ENCODE measurements around the gene KCTD20.
A peak's percentile ranks its signal among the peaks of the same experiment; 100 is the strongest.

Gene KCTD20

DNA sequence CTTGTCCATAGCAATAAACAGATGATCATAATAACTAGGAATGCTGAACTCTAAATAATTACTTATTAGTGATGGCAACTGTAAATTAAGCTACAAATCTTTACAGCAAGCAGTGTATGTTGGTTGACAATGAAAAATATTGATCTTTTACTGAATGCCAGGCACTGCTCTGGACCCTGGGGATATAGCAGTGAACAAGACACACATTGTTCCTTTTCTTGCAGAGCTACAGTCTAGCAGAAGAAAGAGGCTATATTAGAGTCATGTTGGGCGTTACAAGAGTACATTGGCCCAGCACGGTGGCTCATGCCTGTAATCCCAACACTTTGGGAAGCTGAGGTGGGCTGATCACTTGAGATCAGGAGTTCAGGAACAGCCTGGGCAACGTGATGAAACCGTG, 11.6 kb upstream of the KCTD20 start:
- TF ChIP-seq, protein P1, sequence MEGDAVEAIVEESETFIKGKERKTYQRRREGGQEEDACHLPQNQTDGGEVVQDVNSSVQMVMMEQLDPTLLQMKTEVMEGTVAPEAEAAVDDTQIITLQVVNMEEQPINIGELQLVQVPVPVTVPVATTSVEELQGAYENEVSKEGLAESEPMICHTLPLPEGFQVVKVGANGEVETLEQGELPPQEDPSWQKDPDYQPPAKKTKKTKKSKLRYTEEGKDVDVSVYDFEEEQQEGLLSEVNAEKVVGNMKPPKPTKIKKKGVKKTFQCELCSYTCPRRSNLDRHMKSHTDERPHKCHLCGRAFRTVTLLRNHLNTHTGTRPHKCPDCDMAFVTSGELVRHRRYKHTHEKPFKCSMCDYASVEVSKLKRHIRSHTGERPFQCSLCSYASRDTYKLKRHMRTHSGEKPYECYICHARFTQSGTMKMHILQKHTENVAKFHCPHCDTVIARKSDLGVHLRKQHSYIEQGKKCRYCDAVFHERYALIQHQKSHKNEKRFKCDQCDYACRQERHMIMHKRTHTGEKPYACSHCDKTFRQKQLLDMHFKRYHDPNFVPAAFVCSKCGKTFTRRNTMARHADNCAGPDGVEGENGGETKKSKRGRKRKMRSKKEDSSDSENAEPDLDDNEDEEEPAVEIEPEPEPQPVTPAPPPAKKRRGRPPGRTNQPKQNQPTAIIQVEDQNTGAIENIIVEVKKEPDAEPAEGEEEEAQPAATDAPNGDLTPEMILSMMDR (IDR thresholded peaks at IDR 0.05; ENCODE audit: low read depth, low read length, missing control alignments), result no peak
- H3K4me3 ChIP-seq (replicated peaks; ENCODE audit: low read depth, low read length), result no peak overlapping the region

DNA sequence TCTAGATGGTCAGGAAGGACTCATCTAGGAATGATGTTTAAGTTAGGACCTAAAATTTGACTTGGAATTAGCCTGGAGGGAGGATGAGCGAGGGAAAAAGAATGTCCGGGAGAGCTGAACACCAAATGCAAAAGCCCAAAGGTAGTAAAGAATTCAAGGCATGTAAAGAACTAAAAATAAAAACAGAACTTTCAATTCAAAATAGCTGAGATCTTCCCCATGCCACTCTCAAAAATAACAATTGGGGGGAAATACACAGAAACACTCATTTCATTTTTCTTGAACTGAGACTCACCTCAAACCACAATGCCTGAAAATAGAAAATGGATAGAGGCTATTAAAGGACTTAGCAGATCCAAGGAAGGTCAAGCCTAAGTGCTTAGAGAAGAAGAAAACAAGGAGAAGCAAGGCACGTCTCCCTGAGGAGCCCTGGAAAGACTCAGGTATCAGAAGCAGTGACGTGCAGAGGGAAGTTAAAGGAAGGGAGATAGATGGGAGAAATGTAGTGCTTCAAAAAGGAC, 10.6 kb upstream of the KCTD20 start:
- TF ChIP-seq, protein P1 (IDR thresholded peaks at IDR 0.05; ENCODE audit: low read depth, low read length, missing control alignments), result no peak
- no peak for DNase-seq (ENCODE audit: extremely low read depth, low read depth)

More for the DNA sequence above, 11.6 kb upstream of the KCTD20 start:
- no peak for DNase-seq (ENCODE audit: extremely low read depth, low read depth)

DNA sequence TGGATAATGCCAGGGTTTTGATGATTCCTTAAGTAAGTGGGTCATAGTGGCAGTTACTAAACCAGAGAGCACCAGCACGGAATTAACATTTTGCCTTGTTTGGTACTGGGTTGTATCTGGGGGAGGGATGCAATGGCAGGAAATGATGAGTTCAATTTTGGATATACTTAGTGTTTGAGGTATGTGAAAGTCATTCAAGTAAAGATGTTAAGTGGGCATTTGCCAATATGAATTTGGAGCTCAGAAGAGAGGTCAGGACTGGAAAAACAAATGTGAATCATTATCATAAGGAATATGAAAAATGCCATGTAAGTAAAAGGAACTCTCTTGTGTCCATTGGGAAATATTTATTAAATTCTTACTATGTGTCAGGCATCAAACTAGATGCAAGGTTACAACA, 6.3 kb upstream of the KCTD20 start:
- no peak overlapping the region for H3K4me3 ChIP-seq (replicated peaks; ENCODE audit: low read depth, low read length)
- DNase-seq (ENCODE audit: extremely low read depth, low read depth), result no peak
- TF ChIP-seq, protein P1 (IDR thresholded peaks at IDR 0.05; ENCODE audit: low read depth, low read length, missing control alignments), result no peak

More for the DNA sequence above, 10.6 kb upstream of the KCTD20 start:
- H3K4me3 ChIP-seq (replicated peaks; ENCODE audit: low read depth, low read length), result no peak overlapping the region

DNA sequence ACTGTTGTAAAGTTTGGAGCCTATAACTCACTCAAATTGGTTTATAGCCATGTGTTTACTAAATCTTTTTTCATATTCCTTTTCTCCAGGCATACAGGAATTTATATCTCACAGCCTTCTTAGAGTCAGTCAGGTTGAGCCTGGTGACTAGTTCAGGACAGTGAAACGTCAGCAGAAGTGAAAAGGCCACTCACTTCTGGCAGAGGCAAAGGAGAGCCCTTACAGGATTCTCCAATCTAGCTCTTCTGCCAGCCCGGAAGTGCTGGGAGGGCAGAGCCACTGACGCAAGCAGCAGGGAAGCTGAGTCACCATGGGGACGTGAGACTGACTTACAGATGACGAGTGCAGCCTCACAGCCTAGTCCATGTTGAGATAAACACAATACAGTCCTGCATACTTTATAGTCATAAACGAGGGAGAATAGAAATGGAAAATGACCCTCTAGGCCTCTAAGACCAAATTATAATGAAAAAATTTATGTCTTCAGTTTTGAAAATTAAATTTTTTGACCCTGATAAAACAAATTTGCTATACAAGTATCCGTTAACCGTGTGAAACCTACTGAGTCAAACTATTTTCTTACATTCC, 1.4 kb upstream of the KCTD20 start:
- no peak overlapping the region for H3K4me3 ChIP-seq (replicated peaks; ENCODE audit: low read depth, low read length)
- DNase-seq (ENCODE audit: extremely low read depth, low read depth), result peak; percentile 94
- TF ChIP-seq, protein P1 (IDR thresholded peaks at IDR 0.05; ENCODE audit: low read depth, low read length, missing control alignments), result no peak

DNA sequence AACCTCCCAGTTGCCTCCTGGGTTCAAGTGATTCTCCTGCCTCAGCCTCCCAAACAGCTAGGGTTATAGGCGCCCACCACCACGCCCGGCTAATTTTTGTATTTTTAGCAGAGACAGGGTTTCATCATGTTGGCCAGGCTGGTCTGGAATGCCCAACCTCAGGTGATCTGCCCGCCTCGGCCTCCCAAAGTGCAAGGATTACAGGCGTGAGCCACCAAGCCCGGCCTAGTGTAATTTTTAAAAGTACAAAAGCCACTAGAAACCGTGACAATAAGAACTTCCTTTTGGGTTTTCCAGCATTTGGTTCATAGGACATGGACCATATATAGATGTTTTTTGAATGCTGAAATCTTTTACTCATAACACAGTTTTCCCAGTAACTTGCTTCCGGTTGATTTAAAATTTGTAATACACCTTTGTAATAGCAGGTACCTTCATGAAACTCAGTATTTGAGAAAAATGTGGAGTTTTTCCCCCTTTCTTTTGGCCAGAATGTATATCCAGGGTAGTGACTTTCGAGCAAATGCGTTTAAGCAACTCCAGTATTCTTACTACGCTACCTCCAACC, 613 bp upstream of the KCTD20 start:
- TF ChIP-seq, protein P1 (IDR thresholded peaks at IDR 0.05; ENCODE audit: low read depth, low read length, missing control alignments), result no peak
- peak overlapping the region; percentile 71 for H3K4me3 ChIP-seq (replicated peaks; ENCODE audit: low read depth, low read length)
- no peak for DNase-seq (ENCODE audit: extremely low read depth, low read depth)

DNA sequence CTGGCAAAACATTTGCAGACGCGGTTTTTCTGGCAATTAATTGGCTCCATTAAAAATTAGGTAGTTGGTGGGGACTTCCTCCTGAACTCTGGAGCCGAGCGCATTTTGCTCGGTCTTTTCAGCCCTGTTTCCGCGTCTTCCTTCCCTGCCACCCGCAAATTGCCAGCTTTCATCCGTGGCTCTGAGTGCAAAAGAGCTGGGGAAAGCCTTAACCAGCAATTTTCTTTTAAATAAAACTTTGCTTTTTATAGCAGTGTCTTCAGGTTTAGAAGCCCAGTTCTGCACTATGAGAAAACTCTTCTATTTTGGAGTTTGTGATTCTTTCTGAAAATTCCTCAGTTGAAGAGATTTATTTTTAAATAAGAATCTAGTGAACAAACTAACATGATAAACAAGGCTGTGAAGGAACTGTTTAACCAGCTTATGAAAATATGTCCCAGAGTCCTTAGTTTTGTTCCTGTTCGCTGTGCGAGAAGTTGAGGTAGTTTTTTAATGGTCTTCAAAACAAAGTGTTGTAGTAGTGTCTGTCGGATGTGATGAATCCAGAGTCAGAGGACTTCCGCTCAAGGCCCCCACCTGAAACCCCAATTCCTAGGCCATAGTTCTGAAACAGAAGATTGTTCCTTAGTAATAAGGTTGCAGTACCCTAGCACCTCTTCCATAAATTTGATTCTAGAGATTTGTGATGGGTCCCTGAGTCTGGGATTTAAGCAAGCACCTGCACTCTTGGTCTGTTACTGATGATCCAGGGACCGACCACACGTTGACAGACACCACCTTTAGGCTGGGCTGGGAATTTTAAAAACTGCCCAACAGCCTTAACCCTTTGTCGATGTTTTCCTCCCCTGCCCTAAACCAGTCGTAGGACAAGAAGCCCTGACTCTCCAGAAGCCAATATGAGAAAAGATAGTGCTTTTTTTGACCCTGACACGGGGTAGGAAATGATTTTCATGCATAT, 950 bp downstream of the KCTD20 start:
- TF ChIP-seq, protein P1 (IDR thresholded peaks at IDR 0.05; ENCODE audit: low read depth, low read length, missing control alignments), result peak; percentile 17
- peak overlapping the region; percentile 71 for H3K4me3 ChIP-seq (replicated peaks; ENCODE audit: low read depth, low read length)
- no peak for DNase-seq (ENCODE audit: extremely low read depth, low read depth)
